Measurements from ENCODE around the gene CASZ1. TPM values are rescaled to one million over a fixed set of nuclear protein-coding genes. Genes with fewer than 3 reads are reported as not detected.

The CASZ1 gene
- total RNA-seq, 1 donor from 2014 or later = 4.8 TPM

- ATAC-seq (no peak), DNase-seq (ENCODE audit: low spot score) (no peak)
Measured at GRCh38 chr1:10593750-10594149, 202.7 kb downstream of the CASZ1 start.

DNA sequence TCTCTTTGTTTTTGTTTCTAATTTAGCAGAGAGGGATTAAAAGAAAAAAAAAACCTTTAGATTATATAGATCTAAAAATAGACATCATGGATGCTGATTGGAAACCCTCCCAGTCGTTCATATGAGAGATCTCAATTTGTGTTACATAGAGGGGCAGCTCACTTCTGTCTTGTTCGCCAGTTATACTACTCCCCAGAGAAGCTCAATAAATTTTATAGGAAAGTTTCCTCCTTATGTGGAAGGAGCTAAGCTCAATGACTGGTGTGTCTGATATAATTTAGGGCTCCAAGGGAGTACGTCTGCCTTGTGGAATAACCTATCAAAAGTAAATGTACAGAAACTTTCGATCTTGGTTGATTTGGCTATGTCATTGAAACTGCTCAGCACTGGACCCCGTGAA is 204.1 kb downstream of the CASZ1 start:
- DNase-seq (ENCODE audit: low spot score) (no peak), ATAC-seq (no peak)

GRCh38 chr1:10591010-10591409 is 205.4 kb downstream of the CASZ1 start:
- peak; percentile 80 for ATAC-seq
- DNase-seq (ENCODE audit: low spot score) = no peak

DNA sequence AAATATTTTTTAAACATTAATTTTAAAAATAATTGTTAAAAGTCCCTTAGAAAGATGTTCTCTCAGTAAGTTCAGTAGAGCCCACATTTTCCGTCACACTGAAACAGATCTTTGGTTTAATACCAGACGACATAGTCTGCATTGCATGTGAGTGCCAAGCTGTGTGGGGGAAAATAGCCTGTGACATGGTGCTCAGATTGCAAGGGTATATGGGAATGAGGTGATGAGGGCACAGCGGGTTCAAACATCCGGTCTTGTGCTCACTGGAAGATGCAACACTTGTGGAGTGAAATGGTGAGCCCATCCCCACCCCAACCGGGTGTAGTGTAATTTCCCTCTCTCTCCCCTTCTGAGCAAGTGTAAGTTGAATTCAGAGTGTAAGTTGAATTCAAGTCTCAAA is 207.4 kb downstream of the CASZ1 start:
- ATAC-seq (no peak), DNase-seq (ENCODE audit: low spot score) (no peak)

- DNase-seq (ENCODE audit: low spot score) (no peak), ATAC-seq (no peak)
Measured at GRCh38 chr1:10588640-10589039, 207.8 kb downstream of the CASZ1 start.

Other genes starting within 250 kb of the CASZ1 start
- gene TARDBP, start 216.0 kb upstream of the CASZ1 start, total RNA-seq = 59.1 TPM